Coronary artery (tissue), 2 donors: ENCODE results near the gene CCDC182.

Experiments
- DNase-seq: peaks from one replicate; pipeline ENCODE4 v3.0.0-alpha.2; 2017; ENCODE audit warnings: low spot score
- H3K27ac ChIP-seq, 2 donors: fragments of 200-600 bp; sonication (generic); one replicate each; pipeline ENCODE4 v1.5.1; 2016 to 2019
- H3K4me3 ChIP-seq: fragments of 200-600 bp; sonication (generic); 2 replicates; pipeline ENCODE4 v1.5.1; 2016; ENCODE audit warnings: mild to moderate bottlenecking, moderate library complexity
- TF ChIP-seq, protein P1 (sequence below): fragments of 200-600 bp; sonication (generic); IDR thresholded peaks from one replicate; pipeline ENCODE4 v1.5.1; 2019; ENCODE audit warnings: antibody characterized with exemption

Gene CCDC182

DNA sequence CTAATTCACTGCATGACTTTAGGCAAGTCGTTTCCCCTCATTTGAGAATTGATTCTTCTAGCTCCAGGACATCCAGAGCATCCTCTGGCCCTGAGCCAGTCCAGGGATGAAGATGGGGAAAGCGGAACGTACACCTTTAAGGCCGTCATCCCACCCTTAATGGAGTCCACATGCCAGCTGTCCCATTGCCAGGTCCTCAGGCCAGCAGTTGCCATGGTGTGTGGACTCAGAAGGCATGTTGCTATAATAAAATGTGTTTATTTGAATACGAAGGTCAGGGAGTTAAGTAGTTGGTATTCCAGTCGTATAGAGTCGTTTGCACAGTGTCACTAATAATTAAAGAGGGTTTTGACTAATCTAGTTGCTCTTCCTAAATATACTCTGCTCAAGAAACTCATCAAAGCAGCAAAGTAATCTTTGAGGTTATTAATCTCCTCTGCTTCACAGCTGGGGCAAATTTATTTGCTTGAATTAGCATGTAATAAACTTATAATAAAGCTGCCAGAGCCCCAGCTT, 30.4 kb downstream of the CCDC182 start:
- no peak overlapping the region for H3K27ac ChIP-seq
- TF ChIP-seq, protein P1, sequence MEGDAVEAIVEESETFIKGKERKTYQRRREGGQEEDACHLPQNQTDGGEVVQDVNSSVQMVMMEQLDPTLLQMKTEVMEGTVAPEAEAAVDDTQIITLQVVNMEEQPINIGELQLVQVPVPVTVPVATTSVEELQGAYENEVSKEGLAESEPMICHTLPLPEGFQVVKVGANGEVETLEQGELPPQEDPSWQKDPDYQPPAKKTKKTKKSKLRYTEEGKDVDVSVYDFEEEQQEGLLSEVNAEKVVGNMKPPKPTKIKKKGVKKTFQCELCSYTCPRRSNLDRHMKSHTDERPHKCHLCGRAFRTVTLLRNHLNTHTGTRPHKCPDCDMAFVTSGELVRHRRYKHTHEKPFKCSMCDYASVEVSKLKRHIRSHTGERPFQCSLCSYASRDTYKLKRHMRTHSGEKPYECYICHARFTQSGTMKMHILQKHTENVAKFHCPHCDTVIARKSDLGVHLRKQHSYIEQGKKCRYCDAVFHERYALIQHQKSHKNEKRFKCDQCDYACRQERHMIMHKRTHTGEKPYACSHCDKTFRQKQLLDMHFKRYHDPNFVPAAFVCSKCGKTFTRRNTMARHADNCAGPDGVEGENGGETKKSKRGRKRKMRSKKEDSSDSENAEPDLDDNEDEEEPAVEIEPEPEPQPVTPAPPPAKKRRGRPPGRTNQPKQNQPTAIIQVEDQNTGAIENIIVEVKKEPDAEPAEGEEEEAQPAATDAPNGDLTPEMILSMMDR = no peak
- DNase-seq = no peak

DNA sequence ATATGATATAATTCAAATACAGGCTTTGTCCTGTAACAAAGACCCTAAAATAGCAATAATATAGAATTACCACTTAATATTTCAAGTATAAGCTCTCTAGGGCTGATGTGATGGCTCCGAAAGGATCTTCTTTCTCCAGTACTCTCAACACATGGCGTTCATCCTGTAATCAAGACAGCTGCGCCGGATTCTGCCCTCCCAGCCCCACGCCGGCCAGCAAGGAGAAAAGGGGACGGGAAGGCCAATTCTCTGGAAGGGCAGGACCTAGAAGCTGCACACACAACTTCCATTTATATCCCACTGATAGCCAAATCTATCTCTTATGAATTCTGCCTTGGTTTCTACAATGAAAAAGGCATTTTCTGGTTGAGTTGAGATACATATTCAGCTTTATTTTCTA, 32.0 kb downstream of the CCDC182 start:
- Histone ChIP-seq H3K4me3 (no peak overlapping the region), H3K27ac (no peak overlapping the region)
- TF ChIP-seq, protein P1 = no peak
- no peak for DNase-seq

More for the DNA sequence above, 30.4 kb downstream of the CCDC182 start:
- H3K4me3 ChIP-seq = no peak overlapping the region

DNA sequence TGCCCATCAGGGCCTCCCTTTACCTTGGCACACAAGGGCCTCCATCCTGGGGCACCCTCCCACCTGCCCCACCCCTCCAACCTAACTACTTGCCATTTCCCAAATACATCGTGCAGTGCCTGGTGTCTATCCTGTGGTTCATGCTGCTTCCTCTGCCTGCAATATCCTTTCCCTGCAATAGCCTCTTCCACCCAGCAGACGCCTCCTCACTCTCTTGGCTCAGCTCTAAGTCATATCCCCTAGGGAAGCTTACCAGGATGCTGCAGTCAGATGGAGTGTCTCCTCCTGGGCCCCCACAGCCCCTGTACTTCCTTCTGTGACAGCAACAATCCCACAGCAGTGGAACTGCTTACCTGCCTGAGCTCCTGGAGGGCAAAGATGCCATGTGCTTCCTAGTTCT, 36.7 kb downstream of the CCDC182 start:
- DNase-seq = no peak
- Histone ChIP-seq H3K4me3 (no peak overlapping the region), H3K27ac (no peak overlapping the region)
- TF ChIP-seq, protein P1 = no peak

DNA sequence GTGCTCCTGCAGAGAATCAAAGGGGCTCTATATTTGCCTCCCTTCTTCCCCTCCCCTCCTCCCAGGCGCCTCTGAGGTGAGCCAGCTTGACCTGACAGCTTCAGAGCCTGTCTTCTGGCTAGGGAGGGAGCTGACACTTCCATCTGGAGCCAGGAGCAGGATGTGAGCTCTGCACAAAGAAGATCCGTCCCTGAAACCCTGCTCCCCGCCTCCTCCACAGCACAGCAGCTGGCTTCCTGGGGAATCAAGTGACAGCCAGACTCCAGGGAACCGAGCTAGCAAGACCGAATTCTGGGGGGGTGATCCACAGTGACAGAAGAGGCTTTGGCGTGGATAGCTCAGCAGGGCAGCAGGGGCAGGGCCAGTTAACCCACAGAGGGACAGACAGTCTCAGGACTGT, 37.2 kb downstream of the CCDC182 start:
- Histone ChIP-seq H3K27ac (no peak overlapping the region), H3K4me3 (no peak overlapping the region)
- DNase-seq = no peak
- TF ChIP-seq, protein P1 = no peak

DNA sequence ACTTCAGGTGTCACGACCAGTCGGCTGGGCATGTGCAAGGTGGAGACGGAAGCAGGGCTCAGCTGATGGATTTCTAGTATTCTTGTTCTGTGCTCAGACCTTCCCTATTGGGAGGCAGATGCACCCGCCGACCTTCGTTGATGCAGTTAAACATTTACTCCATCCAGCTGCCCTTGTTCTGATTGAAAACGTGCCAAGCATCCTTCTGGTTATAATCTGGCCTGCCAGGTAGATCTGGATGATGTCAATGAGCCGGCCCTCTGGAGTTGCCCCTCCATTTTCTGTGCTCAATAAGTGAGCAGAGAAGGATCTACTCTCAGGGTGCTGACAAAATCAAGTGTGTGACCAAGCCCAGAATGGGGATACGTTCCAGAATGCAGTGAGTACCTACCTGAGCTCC, 38.3 kb downstream of the CCDC182 start:
- TF ChIP-seq, protein P1 = no peak
- no peak for DNase-seq
- Histone ChIP-seq H3K4me3 (no peak overlapping the region), H3K27ac (no peak overlapping the region)

DNA sequence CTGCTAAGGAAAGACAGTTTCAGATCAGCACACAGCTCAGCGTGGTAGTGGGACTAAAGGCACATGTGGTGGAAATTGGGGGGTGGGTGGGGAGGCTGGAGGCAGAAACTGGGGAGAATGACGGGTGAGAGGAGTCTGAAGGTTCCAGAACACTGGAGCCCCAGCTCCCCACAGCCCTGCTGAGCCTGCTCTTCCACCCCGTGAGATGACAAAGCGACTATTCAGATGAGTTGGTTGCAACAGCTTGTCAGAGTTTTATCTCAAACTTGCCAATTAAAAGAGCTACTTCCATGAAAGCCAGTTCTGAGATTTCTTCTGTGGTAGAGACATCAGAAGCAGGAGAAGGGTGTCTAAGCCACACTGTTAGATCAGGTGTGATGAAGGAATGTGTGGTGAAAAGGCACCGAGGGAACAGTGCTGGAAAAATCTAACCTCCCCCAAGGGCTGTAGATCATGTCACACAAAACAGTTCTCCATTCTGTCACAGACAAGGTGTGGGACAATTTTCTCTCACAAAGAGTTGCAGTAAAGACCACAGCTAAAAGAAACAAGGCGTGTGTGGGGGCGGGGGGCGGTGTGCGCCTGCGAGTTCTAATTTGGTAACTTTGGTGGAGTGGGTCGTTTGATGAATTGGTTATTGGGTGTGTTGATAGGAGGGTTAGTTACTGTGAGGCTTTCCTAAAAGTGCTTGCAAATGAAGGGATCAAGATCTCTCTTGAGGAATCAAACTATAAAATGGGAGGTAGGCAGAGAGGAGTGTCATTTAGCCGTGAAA, 39.0 kb downstream of the CCDC182 start:
- no peak for DNase-seq
- H3K4me3 ChIP-seq = no peak overlapping the region
- H3K27ac ChIP-seq = no peak overlapping the region
- TF ChIP-seq, protein P1 = no peak

DNA sequence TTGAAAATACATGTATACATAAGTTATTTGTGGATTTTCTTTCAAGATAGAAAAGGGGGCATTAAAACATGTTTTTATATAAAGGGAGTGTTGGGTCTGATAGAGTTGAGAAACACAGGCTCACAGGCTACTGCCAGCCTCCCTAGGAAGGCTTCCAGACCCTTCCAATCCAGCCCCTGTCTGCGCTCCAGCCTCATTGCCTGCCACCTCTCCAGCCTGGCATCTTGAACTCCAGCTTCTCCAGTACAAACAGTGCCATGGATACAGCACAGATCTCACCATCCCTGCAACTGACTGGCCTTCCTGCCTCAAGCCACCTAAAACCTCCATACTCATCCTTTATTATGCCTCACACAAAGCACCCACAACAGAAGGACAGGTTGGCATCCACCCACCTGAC, 40.7 kb downstream of the CCDC182 start:
- Histone ChIP-seq H3K27ac (no peak overlapping the region), H3K4me3 (no peak overlapping the region)
- TF ChIP-seq, protein P1 = no peak
- no peak for DNase-seq
